ENCODE data around the gene MLLT6.

Gene MLLT6

GRCh38 chr17:38704606-38705522 lies at the start of gene MLLT6:
Gene MLLT6, plus strand, starts transcription at chr17:38705273. Its CDS starts 360 bp downstream, at chr17:38705633.
- peak; percentile 83 for DNase-seq

DNA sequence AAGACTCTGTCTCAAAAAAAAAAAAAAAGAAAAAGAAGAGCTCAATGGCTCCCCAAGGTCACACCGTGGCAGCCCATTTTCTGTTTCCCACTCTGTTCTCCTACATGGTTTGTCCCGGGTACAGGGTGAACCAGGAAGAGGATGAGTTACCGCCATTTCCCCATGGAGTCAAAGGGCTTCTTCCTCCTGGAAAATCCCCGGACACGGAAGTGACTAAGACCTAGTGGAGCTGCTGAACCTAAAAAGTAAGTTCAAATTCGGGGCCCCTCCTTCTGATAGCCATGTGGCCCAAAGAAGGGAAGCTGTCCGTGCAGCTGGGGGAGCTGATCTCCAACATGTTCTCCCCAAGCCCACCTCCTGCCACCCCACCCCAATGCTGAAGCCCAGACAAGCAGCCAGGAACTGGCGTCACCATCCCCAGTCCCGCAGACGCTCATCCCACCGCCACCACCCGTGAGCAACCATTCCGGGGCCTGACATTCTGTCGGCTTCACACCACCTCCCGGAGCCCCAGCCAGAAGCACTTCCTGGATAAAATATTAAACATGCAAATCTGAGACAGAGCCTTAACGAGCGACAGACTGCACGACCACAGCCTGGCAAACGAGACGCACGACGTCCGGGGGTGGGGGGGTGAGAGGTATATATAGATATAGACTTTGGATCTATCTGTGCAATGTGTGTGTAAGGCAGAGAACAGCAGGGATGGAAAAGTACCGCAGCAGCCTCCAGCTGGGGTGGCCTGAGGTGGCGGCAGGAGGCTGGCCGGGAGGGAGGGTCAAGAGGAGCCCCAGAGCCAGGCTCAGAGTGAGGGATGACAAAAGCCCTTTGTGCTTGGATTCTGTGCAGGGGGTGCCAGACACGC lies 47.9 kb upstream of the MLLT6 start:
- DNase-seq = no peak

DNA sequence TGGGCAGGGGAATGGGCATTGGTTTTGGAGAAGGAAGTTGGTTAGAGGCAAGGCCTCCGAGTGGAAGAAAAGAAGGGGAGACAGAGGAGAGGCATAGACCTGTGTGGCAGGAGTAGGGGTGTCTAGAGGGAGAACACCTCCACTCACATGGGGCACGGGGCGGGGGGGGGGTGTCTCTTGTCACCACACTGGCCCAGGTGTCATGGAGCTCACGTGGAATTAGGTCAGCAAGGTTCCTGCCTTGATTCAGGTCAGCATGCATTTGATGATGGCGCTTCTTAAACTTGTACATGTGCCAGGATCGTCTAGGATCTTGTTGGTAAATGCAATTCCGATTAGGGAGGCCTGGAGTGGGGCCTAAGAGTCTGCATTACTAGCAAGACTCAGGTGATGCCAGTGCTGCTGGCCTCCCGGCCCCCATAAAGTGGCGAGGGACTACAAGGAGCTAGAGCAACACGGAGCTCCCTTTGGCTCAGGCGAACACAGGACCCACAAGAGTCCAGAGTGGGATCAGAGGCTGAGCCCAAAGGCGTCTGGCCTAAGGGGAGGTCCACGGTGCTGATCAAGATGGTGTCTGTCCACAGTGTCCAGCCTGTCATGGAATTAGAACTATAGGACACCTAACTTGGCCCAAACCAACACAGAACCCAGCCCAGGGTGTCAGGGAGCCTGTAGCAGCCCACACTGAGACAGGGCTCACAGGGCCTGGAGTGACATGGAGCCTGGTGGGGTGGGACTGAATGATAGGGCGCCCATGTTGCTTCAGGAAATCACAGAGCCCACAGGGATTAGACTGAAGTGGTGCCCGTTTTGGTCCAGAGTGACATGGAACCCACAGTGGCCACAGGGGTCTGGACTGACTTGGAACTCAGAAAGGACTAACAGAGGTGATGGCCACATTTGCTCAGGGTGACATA lies 47.0 kb upstream of the MLLT6 start:
- no peak for DNase-seq

- DNase-seq = no peak
Measured at GRCh38 chr17:38658741-38659345, 46.2 kb upstream of the MLLT6 start.

GRCh38 chr17:38659415-38659814 lies 45.7 kb upstream of the MLLT6 start:
- no peak for DNase-seq

DNA sequence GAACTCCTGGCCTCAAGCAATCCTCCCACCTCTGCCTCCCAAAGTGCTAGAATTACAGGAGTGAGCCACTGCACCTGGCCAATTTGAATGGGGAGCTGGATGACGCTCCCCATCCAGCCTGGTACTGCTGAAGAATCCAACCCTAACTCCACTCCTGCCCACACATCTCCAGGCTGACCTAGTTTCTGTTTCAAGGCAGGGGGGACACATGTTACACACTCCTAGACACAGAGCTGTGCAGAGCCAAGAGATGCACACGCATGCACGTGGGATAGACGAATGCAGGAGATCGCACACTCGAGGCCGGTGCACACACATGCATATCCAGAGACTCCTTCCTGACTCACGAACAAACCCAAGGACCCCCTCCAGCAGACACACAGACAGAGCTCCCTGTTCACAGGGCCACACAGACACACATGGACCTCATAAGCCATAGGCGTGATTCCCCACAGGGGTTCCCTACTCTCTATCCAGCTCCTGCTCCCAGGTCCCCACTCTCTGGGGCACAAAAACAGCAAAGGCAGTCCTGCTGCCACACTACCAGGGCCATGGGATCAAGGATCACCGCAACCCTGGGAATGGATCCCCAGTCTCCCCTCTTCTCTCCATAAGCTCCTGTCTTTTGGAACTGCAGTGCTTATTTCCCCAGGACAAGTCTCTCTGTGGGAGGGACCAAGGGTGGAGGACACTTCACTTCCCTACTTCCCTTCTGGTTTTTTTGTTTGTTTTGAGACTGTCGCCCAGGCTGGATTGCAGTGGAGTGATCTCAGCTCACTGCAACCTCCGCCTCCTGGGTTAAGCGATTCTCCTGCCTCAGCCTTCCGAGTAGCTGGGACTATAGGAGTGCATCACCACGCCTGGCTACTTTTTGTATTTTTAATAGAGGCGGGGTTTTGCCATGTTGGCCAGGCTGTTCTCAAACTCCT lies 44.7 kb upstream of the MLLT6 start:
- DNase-seq = no peak

DNA sequence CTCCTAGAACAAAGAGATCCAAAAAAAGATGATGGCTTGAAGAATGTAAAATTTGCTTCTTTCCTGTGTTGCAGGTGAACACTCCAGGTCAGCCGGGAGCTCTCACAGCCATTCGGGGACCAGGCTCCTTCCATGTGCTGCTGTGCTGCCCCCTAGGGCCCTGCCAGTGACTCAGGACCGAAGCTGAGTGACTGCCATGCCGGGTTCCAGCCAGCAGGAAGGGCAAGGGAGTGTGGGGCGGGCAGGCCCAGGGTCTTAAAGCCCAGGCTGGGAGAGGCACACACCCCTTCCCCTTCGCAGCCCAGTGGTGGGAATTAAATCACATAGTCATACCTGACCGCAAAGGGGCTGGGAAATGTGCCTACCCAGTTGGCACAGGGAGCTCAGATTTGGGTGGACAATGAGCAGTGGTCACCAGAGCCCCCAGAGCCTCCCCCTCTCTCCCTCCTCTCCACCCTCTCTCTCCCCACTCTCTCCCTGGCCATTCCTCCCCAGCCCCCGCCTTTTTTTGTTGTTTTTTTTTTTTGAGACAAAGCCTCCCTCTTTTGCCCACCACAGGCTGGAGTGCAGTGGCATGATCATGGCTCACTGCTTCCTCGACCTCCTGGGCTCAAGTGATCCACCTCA lies 41.8 kb upstream of the MLLT6 start:
- peak; percentile 42 for DNase-seq

- no peak for DNase-seq
Measured at GRCh38 chr17:38663964-38664644, 41.0 kb upstream of the MLLT6 start.

- peak; percentile 34 for DNase-seq
Measured at GRCh38 chr17:38667099-38667786, 37.8 kb upstream of the MLLT6 start.

- DNase-seq = no peak
Measured at GRCh38 chr17:38667787-38668122, 37.3 kb upstream of the MLLT6 start.

DNA sequence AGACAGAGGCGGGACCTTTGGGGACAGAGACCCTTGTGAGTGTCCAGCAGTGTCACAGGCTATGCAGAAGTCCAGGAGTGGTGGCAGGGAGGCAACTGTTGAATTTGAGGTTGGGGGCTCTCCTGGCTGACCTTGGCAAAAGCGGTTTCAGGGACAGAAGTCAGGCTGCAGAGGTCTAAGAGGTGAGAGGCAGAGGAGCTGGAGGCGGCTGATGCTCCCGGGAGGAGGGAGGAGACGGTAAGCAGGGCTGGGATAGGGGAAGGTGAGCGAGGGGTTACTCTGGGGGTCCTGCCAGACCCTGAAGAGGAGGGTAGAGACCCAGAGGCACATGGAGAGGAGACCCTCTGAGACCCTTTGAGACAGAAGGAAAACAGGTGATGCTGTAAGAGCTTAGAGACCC lies 35.6 kb upstream of the MLLT6 start:
- no peak for DNase-seq

GRCh38 chr17:38671939-38672720 lies 32.9 kb upstream of the MLLT6 start:
- no peak for DNase-seq

- no peak for DNase-seq
Measured at GRCh38 chr17:38672788-38673706, 32.0 kb upstream of the MLLT6 start.

GRCh38 chr17:38673707-38674013 lies 31.4 kb upstream of the MLLT6 start:
- DNase-seq = no peak

DNA sequence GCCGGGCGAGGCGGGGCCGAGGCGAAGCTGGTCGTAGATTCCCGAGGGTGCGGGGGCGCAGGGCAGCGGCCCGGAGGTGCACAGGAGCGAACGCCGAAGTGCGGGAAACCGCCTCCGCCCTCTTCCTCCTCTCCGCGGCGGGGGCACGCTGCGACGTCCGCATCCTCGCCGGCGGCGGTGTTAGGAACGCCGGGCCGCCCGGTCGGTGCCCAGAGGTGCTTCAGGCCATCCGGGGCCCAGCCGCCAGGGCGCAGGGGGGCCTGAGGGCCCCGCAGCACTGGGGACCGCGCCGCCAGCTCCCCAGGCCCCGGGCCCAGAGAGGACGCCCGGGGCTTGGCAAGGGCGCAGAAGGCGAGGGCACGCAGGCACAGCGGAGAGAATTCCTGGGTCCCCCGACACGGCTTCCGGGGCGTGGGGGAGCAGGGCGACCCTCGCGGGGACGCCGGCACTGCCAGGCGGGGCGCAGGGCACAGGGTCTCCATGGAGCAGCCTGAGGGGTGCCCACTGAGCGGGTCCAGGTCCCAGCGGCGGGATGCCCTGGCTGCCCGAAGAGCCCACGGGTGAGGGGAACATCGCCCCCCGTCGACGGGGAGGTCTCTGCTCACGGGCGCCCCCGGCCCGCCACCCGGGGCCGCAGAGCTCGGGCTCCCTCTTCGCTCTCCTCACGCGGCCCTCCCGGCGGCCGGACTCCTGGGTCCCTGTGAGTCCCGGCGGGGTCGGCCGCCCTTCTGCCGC lies 30.9 kb upstream of the MLLT6 start:
- DNase-seq = peak; percentile 18

- DNase-seq = peak; percentile 89
Measured at GRCh38 chr17:38674749-38675615, 30.1 kb upstream of the MLLT6 start, which contains the start of gene EPOP. Gene EPOP, minus strand, starts transcription at chr17:38674957. Its CDS starts 462 bp downstream, at chr17:38674495.
